Posterior cingulate gyrus (tissue), 11 donors: ENCODE data around the gene CREG2.

Experiments
- DNase-seq, 10 donors: peaks; one replicate each; pipeline versions ENCODE4 v3.0.0 to v3.0.0-alpha.2; 2020 to 2021; ENCODE audit warnings: mixed read lengths in 3 of 10
- intact Hi-C: fragments of 100-400 bp; cut with DNase I; formaldehyde crosslinking; loops from one replicate; pipeline ENCODE4 v1.15.1; 2023

CREG2 gene

DNA sequence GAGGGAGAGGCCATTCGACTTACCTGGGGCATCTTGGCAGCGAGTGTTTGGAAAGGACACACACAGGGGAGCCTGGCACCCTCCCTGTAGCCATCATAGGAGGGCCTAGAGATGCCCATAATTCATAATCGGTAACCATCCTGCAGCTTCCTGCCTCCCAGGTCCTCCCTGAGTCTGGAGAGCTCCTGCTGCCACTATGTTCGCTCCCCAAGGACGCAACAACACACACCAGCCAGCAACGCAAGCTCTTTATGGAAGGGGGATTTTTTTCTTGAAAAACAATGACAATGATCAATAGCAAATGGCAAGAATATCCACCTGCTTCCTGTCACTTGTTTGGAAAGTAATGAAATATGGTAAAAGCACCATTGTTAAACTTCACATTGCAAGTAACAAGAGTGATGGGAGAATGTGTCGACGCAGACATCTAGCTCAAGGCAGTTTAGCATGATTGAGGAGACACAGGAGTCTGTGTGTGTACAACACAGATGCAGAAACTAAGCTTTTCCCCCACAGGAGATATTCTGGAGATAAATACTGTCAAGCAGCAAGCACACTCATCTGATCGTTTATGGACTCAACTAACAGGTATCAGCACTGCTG is 24.9 kb upstream of the CREG2 start:
- no peak for DNase-seq
- intact Hi-C loops, result no loop called here

- intact Hi-C loops, result no loop called here
- no peak for DNase-seq
Observed at GRCh38 chr2:101410746-101411145, 23.4 kb upstream of the CREG2 start.

DNA sequence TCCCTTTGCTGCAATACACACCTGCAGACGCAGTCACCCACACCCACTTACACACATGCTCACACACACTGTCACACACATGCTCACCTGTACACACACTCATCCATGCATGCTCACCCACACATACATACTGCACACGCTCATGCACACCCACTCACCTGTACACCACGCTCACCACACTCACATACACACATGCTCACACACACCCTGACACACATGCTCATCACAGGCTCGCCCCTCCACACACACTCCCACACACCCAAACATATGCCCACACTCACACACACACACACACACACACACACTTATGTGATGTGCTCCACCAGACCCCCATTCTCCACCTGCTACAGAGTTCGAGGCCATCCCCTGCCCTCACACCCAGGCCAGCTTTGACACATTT is 22.8 kb upstream of the CREG2 start:
- DNase-seq, result no peak
- intact Hi-C loops, result no loop called here

- intact Hi-C loops, result no loop called here
- DNase-seq, result no peak
Observed at GRCh38 chr2:101409699-101410098, 22.4 kb upstream of the CREG2 start.

DNA sequence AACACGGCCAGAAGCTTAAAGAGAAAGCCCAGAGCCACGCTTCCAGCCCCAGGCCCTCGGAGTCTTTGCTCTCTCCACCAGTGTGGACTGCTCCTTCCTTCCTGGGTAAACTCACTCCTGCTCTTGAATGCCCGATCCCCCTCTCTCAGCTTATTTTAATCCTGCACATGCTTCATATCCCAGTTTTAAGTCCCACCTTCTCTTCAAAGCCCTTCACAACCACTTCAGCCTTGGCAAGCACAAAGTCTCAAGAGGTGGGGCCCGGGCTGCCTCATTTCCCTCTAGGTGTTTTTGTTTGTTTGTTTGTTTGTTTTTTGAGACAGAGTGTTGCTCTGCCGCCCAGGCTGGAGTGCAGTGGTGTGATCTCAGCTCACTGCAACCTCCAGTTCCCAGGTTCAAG is 21.6 kb upstream of the CREG2 start:
- no peak for DNase-seq
- intact Hi-C loops, result no loop called here

GRCh38 chr2:101405351-101405899 is 18.1 kb upstream of the CREG2 start:
- DNase-seq, result no peak
- intact Hi-C loops, result no loop called here

GRCh38 chr2:101403745-101404144 is 16.4 kb upstream of the CREG2 start:
- no peak for DNase-seq
- intact Hi-C loops, result no loop called here

- DNase-seq, result no peak
- intact Hi-C loops, result no loop called here
Observed at GRCh38 chr2:101402630-101403029, 15.3 kb upstream of the CREG2 start.

DNA sequence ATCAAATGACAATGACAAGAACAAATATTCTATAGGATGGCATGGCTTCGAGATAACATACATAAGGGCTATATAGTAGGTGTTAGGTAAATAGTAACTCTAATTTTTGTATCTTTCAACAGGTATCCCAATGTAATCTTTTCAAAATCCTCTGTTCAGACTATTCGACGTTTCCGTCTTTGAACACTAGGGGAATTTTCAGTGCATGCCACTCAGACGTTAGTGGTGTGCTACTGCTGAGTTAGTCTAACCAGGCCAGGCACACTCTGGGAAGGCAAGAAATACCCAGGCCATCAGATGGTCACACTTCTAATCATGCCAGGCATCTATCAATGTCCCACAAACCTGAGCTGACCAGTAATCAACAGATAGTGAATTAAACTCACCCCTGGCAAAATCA is 14.6 kb upstream of the CREG2 start:
- no peak for DNase-seq

DNA sequence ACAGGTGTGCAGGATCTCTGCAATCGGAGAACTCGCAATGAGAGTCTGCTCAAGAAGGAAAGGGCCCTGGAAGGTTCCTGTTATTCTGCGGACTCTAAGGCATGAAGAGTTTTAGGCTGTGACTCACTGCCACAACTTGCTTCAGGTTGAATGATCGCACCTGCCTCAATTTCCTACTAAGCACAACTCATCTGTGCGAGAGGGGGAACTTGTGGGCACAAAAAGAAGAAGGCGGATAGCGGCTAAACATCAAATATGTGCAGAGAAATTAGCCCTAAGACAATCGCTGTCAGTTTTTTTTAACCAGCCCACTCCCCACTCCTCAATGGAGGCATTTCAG is 14.0 kb upstream of the CREG2 start:
- DNase-seq, result no peak
- intact Hi-C loops, result no loop called here

More for the DNA sequence above, 14.6 kb upstream of the CREG2 start:
- intact Hi-C loops, result no loop called here

DNA sequence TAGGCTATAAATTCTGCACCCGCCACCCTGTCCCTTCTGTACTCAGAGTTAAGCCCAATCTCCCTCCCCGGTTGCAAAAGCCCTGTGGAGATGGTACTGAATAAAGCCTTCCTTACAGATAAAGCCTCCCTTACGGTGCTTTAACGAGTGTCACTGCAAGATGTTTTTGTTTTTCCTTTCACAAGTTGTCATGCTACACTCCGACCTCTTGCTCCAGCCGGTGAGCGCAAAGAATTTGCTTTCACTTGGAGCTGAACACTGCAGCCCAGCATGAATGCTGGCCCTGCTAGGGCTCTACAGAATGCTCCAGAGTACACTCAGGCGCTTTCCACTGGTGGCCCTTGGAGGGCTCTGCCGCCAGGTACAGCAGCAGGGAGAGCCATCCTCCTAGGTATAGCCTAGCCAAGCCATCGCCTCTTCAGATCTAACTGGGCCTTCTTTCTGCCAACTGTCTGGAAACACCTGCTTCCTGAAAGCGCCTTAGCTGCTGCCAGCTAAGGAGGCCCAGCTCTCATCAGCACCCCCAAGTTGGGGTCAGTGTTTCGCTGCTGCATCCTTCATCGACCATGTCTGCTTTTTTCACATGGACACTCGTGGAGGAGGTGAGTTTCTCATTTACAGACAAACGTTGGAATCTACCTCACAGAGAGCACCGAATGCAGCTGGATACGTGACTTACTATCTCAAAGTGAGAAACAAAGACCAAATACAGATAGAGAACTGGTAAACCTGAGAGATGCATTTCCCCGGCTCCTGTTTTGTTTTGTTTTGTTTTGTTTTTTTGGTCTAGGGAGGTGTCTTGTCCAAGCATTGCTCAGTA is 13.4 kb upstream of the CREG2 start:
- intact Hi-C loops, result no loop called here
- DNase-seq, result no peak

- intact Hi-C loops, result no loop called here
- no peak for DNase-seq
Observed at GRCh38 chr2:101400048-101400447, 12.7 kb upstream of the CREG2 start.

- DNase-seq, result peak in 4 of 10 donors; percentile 32 to 90 (median 35)
- intact Hi-C loops, result no loop called here
Observed at GRCh38 chr2:101399021-101399799, 11.9 kb upstream of the CREG2 start.

- peak in 4 of 10 donors; percentile 22 to 85 (median 56) for DNase-seq
Observed at GRCh38 chr2:101398116-101398821, 11.0 kb upstream of the CREG2 start.

GRCh38 chr2:101396316-101396717 is 9.0 kb upstream of the CREG2 start:
- DNase-seq, result no peak
- intact Hi-C loops, result no loop called here

More at GRCh38 chr2:101398116-101398821, 11.0 kb upstream of the CREG2 start:
- intact Hi-C loops, result no loop called here

DNA sequence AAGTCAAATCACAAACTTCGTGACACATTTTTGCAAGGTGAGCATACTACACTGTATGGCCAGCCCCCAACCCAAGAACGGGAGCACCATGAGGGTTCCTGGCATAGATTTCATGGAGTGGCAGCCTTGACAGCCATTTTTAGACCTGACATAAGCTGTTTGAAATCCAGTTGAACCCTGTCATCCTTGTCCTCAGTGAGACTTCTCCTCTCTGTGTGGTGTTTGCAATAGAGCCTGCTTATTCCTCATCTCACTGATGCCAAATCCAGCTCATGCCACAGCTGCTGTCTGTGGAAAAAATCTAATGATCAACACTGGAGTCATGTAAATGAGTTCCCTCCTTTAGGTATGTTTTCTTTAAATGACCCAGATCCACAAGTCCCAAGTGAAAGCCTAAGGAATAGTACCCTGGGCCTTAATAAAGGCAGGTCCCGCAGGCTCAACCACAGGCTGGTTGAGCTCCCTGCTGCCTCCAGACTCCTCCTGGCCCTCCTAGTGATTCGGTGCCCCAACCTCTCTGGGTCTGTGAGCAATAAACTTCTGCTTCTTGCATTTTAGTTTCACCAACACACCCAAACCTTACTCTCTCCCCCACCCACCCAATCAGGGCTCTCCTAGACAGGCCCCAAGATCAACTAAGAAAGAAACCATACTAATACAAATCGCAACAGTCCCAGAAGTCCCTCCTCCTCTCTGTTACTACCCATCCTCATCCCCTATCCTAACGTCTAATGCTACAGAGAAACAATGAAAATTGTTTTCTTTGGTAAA is 8.4 kb upstream of the CREG2 start:
- intact Hi-C loops, result no loop called here
- DNase-seq, result no peak

- DNase-seq, result peak in 1 of 10 donors; percentile 68
- intact Hi-C loops, result loop anchor here (10.0 kb wide), 1 partner anchor 113 kb away; no protein-coding TSS in a partner anchor
Observed at GRCh38 chr2:101388232-101388631, 929 bp upstream of the CREG2 start.

GRCh38 chr2:101386599-101387150 is 628 bp downstream of the CREG2 start:
- intact Hi-C loops, result loop anchor here (1.0 to 10.0 kb wide), 2 partner anchors 44 to 112 kb away; no protein-coding TSS in a partner anchor
- peak in 6 of 10 donors; percentile 24 to 90 (median 56) for DNase-seq

DNA sequence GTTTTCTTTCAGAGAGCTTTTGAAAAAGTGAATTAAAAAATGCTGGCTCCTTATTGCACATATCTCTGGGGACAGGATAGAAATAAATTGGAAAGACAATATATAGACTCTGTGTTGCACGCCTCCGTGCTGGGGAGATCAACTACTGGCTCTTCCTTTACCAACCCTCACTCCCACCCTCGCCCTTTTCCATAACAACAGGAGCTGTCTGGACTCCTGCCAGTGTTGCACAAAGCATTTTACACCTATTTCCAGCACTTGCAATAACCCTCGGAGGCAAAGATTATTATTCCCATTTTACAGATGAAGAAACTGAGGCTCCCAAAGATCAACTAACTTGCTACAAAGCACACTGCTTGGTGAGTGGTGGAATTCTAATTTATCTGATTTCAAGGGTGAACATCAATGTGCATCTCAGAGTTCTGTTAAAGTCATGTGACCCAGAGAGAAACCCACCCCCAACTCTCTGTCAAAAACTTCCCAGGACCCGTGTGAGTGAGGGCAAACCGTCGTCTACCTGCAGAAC is 4.2 kb downstream of the CREG2 start:
- intact Hi-C loops, result loop anchor here (10.0 kb wide), 1 partner anchor 108 kb away; no protein-coding TSS in a partner anchor
- no peak for DNase-seq
